COLO668 (cell line): ENCODE measurements around the gene RAPSN.

Experiments
- DNase-seq: peaks from one replicate; lab custom pipeline; 2025; ENCODE audit not compliant: unreplicated experiment; lab: John Stamatoyannopoulos, UW

RAPSN gene

GRCh38 chr11:47391711-47392432 is 57.1 kb downstream of the RAPSN start:
- no peak for DNase-seq

DNA sequence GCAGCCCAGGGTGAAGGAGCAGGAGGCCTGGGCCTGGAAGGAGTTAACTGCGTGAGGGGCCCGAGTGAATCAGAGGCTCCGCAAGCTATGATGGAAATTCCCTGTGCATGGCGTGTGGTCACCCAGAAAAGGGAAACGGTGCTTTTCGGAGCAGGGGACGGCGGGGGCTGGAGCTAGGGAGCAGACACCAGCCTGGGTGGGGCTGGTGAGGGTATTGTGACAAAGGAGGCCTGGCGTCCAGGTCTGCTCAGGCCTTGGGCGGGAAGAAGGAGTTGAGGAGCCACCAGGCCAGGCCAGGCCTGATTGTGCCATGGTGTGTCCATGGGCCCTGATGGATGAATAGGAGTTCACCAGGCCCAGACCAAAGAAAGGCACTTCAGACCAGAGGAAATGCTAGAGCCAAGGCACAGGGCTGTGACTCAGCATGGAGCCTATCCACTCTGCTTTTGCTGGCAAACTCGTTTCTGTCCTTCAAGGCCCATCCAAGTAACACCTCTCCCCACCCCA is 57.8 kb downstream of the RAPSN start:
- DNase-seq: no peak

GRCh38 chr11:47390422-47390760 is 58.5 kb downstream of the RAPSN start:
- no peak for DNase-seq

GRCh38 chr11:47389577-47390421 is 59.1 kb downstream of the RAPSN start:
- DNase-seq: no peak

DNA sequence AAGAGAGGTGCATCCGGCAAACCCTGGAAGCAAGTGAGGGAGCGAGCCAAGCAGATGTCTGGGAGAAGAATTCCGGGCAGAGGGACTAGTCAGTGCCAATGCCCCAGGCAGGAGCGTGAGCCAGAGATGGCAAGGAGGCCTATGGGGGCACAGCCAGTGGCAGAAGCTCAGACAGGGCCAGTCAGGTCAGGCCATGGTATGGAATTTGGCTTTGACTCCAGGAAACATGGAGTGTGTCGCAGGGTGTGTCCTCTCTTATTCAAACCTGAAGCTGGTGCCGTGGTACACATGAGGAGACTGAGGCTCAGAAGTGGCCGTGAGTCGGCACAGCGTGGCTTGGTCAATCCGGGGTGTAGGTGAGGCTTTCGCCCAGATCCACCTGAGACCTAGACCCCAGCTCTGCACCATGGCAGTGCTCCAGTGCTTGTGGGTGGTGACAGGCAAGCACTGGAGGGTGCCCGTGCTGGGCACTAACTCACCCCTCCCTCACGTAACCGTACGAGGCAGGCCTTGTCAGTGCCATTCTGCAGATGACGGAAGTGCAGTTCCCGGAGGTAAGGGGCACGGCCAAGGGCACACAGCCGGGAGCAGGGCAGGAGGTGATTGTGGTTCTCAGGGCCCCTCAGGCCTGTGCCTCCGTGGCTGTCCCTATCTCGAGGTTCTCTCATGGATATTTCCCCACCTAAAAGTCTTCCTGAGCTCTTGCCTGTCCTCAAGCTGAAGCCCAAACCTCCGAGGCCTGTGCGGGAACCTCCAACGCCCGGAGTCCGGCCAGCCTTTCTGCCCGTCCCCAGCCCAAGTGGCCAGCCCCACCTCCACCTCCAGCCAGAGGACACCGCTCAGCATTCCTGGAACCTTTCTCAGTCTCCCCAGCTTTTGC is 60.0 kb downstream of the RAPSN start:
- no peak for DNase-seq

DNA sequence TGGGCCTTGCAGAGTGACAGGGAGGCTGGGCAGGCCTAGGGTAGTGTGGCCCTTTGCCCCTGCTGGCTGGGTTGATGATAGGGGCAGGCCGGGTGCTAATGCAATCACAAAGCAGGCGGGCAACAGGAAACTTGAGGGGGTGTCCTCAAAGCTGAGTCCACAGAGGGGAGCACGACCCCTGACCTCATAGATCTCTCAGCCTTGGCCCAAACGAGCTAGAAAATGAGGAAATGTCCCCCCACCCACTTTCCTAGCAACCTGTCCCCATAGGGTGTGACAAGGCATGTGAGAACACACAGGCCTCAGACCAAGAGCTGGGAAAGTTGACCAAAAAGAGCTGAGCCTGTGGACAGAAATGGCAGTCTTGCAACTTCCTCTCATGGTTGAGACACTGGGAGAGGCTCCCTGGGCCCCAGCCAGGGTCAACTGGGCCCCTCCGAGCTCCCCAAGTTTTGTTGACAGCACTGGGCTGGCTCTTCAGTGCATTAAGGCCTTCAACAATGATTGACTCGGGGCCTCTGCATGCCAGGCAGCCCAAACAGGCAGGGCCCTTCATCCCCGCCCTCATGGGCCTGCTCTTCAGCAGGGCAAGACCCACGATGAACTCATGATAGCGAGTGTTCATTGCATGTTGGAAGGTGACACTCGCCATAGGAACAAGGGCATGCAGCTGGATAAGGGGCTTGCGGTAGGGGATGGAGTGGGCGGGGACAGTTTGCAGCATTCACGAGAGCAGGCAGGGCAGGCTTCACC is 60.8 kb downstream of the RAPSN start:
- no peak for DNase-seq
